ENCODE results near the gene MRPS18A. TPM values are rescaled to one million over a fixed set of nuclear protein-coding genes. Genes with fewer than 3 reads are reported as not detected.

The MRPS18A gene
- total and polyA plus RNA-seq, 2 of the 13 experiments (the other 11 are each of a cell fraction or from before 2014, with no cell fraction given): 87.8 to 89.1 TPM

- TF ChIP-seq PTBP1 (IDR thresholded peaks at IDR 0.05; ENCODE audit: low read depth, low read length, poor library complexity, severe bottlenecking) (no peak), ZNF891 (CRISPR knock-in tag; IDR thresholded peaks at IDR 0.05) (peak; percentile 24; the same call in 1 of the 2 replicates), ZNF282 (IDR thresholded peaks at IDR 0.05; ENCODE audit: partially characterized antibody) (no peak), ZBTB4 (CRISPR knock-in tag; IDR thresholded peaks at IDR 0.05; ENCODE audit: borderline replicate concordance) (peak; percentile 43; the same call in 1 of the 2 replicates), ATF2 (CRISPR knock-in tag; IDR thresholded peaks at IDR 0.05) (peak; percentile 80; the same call in 1 of the 2 replicates), GABPA (IDR thresholded peaks at IDR 0.05; ENCODE audit: low read depth, low read length) (no peak), GABPA (CRISPR knock-in tag; IDR thresholded peaks at IDR 0.05; ENCODE audit: low read depth) (peak; percentile 53), ZBTB21 (CRISPR knock-in tag; IDR thresholded peaks at IDR 0.05) (peak; percentile 83; the same call in 1 of the 2 replicates), ARID4A (CRISPR knock-in tag; IDR thresholded peaks at IDR 0.05; ENCODE audit: borderline replicate concordance) (peak; percentile 36; the same call in 1 of the 2 replicates), SKI (IDR thresholded peaks at IDR 0.05; ENCODE audit: partially characterized antibody) (no peak), TEAD3 (CRISPR knock-in tag; optimal IDR thresholded peaks at IDR 0.05; ENCODE audit: borderline replicate concordance) (peak; percentile 35), PAF1 (CRISPR knock-in tag; IDR thresholded peaks at IDR 0.05) (peak; percentile 26; the same call in 1 of the 2 replicates), PRDM10 (CRISPR knock-in tag; IDR thresholded peaks at IDR 0.05; ENCODE audit: low read depth) (peak; percentile 55; the same call in 1 of the 2 replicates), MAFK (conservative IDR thresholded peaks at IDR 0.05 in 1 of 2, IDR thresholded peaks at IDR 0.05 in 1 of 2; ENCODE audit: low read length in 2 of 2) (0 out of 4 replicates have a peak, but pooled peaks of 1 of the 2 experiments have one; percentile 13), ZNF878 (CRISPR knock-in tag; IDR thresholded peaks at IDR 0.05) (peak; percentile 57)
Observed at GRCh38 chr6:43627008-43627825, 60.4 kb downstream of the MRPS18A start (continued).

All from HepG2 (cell line).